Measurements from ENCODE around the gene UBE3A.
"Not testable (repeated sequence)": the region's sequence is repeated elsewhere in the genome, so short reads cannot be mapped to it uniquely, and the experiment has no call there.

UBE3A gene

DNA sequence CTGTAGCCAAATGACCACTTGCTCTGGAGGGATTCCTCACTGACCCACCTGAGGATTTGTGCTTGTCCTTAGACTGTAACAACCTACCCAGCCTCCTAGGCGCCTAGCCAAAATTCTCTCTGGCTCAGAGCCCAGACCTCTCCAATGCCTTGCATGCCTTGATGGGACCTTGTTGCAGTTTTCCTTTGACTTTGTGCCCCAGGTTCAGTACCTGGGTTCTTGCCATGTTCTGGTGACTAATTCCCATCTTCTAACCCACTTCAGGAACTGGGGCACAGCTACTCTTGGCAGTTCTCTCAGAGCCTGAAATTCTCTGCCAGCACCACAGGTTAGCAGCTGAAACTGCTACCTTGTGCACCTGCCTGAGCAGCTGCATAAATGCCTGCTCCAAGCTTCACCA is 27.0 kb upstream of the UBE3A start:
- Histone ChIP-seq H3K27ac (ENCODE audit: insufficient read depth, low read depth, low read length, poor library complexity, severe bottlenecking) (no peak overlapping the region), H3K27me3 (ENCODE audit: control insufficient read depth, insufficient read depth, low read length, poor library complexity, severe bottlenecking) (no peaks in the 10 kb centered on the region), H3K9me3 (ENCODE audit: control insufficient read depth, low read length) (no peaks in the 10 kb centered on the region), H3K36me3 (ENCODE audit: control insufficient read depth, insufficient read depth, low read length) (no peaks in the 10 kb centered on the region), H3K4me1 (ENCODE audit: control insufficient read depth, insufficient read depth, low read length) (no peaks in the 10 kb centered on the region), H3K4me3 (ENCODE audit: insufficient read depth, low read depth, low read length) (no peak overlapping the region)
- WGBS, 2 experiments, result 84 to 99% methylated on average over 1 of the region's 1 CpG

DNA sequence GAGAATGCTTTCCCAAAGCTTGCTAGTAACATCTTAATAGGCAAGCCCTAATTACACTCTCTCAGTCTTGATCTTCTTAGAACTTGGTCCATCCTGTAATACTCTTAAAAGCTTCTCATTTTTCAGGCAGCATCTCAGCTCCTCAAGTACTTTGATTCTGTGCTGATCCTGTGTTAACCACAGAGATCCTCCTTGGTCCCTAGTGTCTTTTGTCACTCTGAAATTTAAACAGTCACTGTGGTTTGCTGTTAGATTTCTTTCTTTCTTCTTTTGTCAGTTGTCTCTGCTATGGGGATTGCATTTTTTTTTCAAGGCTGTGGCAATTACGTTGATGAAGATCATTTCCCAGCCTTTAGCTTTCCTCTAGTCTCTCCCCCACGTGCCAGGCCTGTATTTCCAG is 26.0 kb upstream of the UBE3A start:
- H3K4me1 ChIP-seq (ENCODE audit: control insufficient read depth, insufficient read depth, low read length), result no peaks in the 10 kb centered on the region
- no peak overlapping the region for H3K4me3 ChIP-seq (ENCODE audit: insufficient read depth, low read depth, low read length)
- no peaks in the 10 kb centered on the region for H3K36me3 ChIP-seq (ENCODE audit: control insufficient read depth, insufficient read depth, low read length)
- WGBS, 2 experiments, result 90% methylated on average over 2 of the region's 2 CpGs
- no peaks in the 10 kb centered on the region for H3K9me3 ChIP-seq (ENCODE audit: control insufficient read depth, low read length)
- H3K27ac ChIP-seq (ENCODE audit: insufficient read depth, low read depth, low read length, poor library complexity, severe bottlenecking), result no peak overlapping the region
- no peaks in the 10 kb centered on the region for H3K27me3 ChIP-seq (ENCODE audit: control insufficient read depth, insufficient read depth, low read length, poor library complexity, severe bottlenecking)

DNA sequence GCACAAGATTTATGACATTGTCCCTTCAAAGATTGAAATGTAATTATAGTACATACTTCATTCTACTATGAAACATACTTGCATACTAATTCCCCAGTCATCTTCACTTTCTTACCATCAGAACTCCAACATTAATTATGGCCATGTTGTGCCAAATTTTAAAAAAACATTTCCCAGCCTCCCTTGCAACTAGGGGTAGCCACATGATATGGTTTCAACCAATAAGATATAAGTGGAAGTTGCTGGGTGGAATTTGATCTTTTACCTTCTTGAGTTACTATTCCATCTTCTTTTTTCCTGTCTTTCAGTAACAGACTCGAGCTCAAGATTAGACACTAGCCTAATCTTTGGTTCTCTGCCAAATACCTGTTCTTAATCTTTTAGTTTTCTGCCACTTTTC is 25.6 kb upstream of the UBE3A start:
- no peaks in the 10 kb centered on the region for H3K9me3 ChIP-seq (ENCODE audit: control insufficient read depth, low read length)
- no peak overlapping the region for H3K4me3 ChIP-seq (ENCODE audit: insufficient read depth, low read depth, low read length)
- no CpG with 5 or more reads among the region's 1 CpG for WGBS, 2 experiments
- no peaks in the 10 kb centered on the region for H3K36me3 ChIP-seq (ENCODE audit: control insufficient read depth, insufficient read depth, low read length)
- H3K27me3 ChIP-seq (ENCODE audit: control insufficient read depth, insufficient read depth, low read length, poor library complexity, severe bottlenecking), result no peaks in the 10 kb centered on the region
- no peak overlapping the region for H3K27ac ChIP-seq (ENCODE audit: insufficient read depth, low read depth, low read length, poor library complexity, severe bottlenecking)
- no peaks in the 10 kb centered on the region for H3K4me1 ChIP-seq (ENCODE audit: control insufficient read depth, insufficient read depth, low read length)

- Histone ChIP-seq H3K27ac (ENCODE audit: insufficient read depth, low read depth, low read length, poor library complexity, severe bottlenecking) (no peak overlapping the region), H3K4me1 (ENCODE audit: control insufficient read depth, insufficient read depth, low read length) (no peaks in the 10 kb centered on the region), H3K27me3 (ENCODE audit: control insufficient read depth, insufficient read depth, low read length, poor library complexity, severe bottlenecking) (peaks cover 19% of the 10 kb centered on the region), H3K4me3 (ENCODE audit: insufficient read depth, low read depth, low read length) (no peak overlapping the region), H3K9me3 (ENCODE audit: control insufficient read depth, low read length) (no peaks in the 10 kb centered on the region), H3K36me3 (ENCODE audit: control insufficient read depth, insufficient read depth, low read length) (no peaks in the 10 kb centered on the region)
- WGBS, 2 experiments, result 86 to 94% methylated on average over 2 to 3 of the region's 3 CpGs
These were observed 17.4 kb upstream of the UBE3A start for GRCh38 chr15:25456196-25456595.

- H3K27me3 ChIP-seq (ENCODE audit: control insufficient read depth, insufficient read depth, low read length, poor library complexity, severe bottlenecking), result peaks cover 19% of the 10 kb centered on the region
- H3K4me3 ChIP-seq (ENCODE audit: insufficient read depth, low read depth, low read length), result no peak overlapping the region
- no peaks in the 10 kb centered on the region for H3K36me3 ChIP-seq (ENCODE audit: control insufficient read depth, insufficient read depth, low read length)
- H3K27ac ChIP-seq (ENCODE audit: insufficient read depth, low read depth, low read length, poor library complexity, severe bottlenecking), result no peak overlapping the region
- no peaks in the 10 kb centered on the region for H3K4me1 ChIP-seq (ENCODE audit: control insufficient read depth, insufficient read depth, low read length)
- 89 to 100% methylated on average over 2 of the region's 3 CpGs for WGBS, 2 experiments
- no peaks in the 10 kb centered on the region for H3K9me3 ChIP-seq (ENCODE audit: control insufficient read depth, low read length)
These were observed 16.4 kb upstream of the UBE3A start for GRCh38 chr15:25455226-25455625.

- Histone ChIP-seq H3K36me3 (ENCODE audit: control insufficient read depth, insufficient read depth, low read length) (no peaks in the 10 kb centered on the region), H3K27ac (ENCODE audit: insufficient read depth, low read depth, low read length, poor library complexity, severe bottlenecking) (no peak overlapping the region), H3K4me1 (ENCODE audit: control insufficient read depth, insufficient read depth, low read length) (no peaks in the 10 kb centered on the region), H3K27me3 (ENCODE audit: control insufficient read depth, insufficient read depth, low read length, poor library complexity, severe bottlenecking) (peaks cover 19% of the 10 kb centered on the region), H3K9me3 (ENCODE audit: control insufficient read depth, low read length) (no peaks in the 10 kb centered on the region), H3K4me3 (ENCODE audit: insufficient read depth, low read depth, low read length) (no peak overlapping the region)
- 100% methylated on average over 1 to 2 of the region's 2 CpGs for WGBS, 2 experiments
These were observed 15.9 kb upstream of the UBE3A start for GRCh38 chr15:25454771-25455170.

DNA sequence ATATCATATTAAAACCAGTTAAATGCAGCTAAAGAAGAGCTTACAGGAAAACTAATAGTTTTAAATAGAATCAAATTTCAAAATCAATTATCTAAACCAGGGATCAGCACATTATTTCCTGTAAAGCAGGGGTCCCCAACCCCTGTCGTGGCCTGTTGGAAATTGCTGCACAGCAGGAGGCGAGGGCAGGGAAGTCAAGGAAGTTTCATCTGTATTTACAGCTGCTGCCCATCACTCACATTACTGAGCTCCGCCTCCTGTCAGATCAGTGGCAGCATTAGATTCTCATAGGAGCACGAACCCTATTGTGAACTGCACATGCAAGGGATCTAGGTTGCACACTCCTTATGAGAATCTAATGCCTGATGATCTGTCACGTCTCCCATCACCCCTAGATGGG is 14.4 kb upstream of the UBE3A start:
- not testable (repeated sequence) for H3K9me3 ChIP-seq (ENCODE audit: control insufficient read depth, low read length); H3K27ac ChIP-seq (ENCODE audit: insufficient read depth, low read depth, low read length, poor library complexity, severe bottlenecking); H3K4me3 ChIP-seq (ENCODE audit: insufficient read depth, low read depth, low read length); H3K4me1 ChIP-seq (ENCODE audit: control insufficient read depth, insufficient read depth, low read length); H3K36me3 ChIP-seq (ENCODE audit: control insufficient read depth, insufficient read depth, low read length)
- WGBS, 2 experiments, result 80 to 89% methylated on average over 5 of the region's 5 CpGs
- H3K27me3 ChIP-seq (ENCODE audit: control insufficient read depth, insufficient read depth, low read length, poor library complexity, severe bottlenecking), result peaks cover 19% of the 10 kb centered on the region

- Histone ChIP-seq H3K36me3 (ENCODE audit: control insufficient read depth, insufficient read depth, low read length) (no peaks in the 10 kb centered on the region), H3K27ac (ENCODE audit: insufficient read depth, low read depth, low read length, poor library complexity, severe bottlenecking) (no peak overlapping the region), H3K27me3 (ENCODE audit: control insufficient read depth, insufficient read depth, low read length, poor library complexity, severe bottlenecking) (peaks cover 10% of the 10 kb centered on the region), H3K4me3 (ENCODE audit: insufficient read depth, low read depth, low read length) (no peak overlapping the region), H3K9me3 (ENCODE audit: control insufficient read depth, low read length) (no peaks in the 10 kb centered on the region), H3K4me1 (ENCODE audit: control insufficient read depth, insufficient read depth, low read length) (no peaks in the 10 kb centered on the region)
- WGBS, 2 experiments, result 88 to 95% methylated on average over 1 of the region's 1 CpG
These were observed 12.7 kb upstream of the UBE3A start for GRCh38 chr15:25451501-25451900.

DNA sequence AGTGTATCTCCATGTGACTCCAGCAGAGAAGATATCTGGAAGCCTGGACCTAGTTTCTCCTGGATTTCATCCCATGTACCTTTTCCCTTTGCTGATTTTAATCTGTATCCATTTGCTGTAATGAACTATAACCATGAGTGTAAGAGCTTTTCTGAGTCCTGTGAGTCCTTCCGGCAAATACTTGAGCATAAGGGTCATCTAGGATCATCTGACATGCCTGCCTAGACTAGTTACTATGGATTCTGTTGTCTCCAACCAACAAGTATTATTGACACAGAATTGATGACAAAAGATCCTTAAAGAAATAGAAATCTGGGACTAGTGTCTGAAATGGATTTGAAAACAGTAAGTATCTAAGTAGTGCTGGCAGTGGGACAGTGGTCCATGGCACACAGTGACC is 11.3 kb upstream of the UBE3A start:
- Histone ChIP-seq H3K36me3 (ENCODE audit: control insufficient read depth, insufficient read depth, low read length) (no peaks in the 10 kb centered on the region), H3K27me3 (ENCODE audit: control insufficient read depth, insufficient read depth, low read length, poor library complexity, severe bottlenecking) (peaks cover 5% of the 10 kb centered on the region), H3K9me3 (ENCODE audit: control insufficient read depth, low read length) (no peaks in the 10 kb centered on the region), H3K4me3 (ENCODE audit: insufficient read depth, low read depth, low read length) (no peak overlapping the region), H3K27ac (ENCODE audit: insufficient read depth, low read depth, low read length, poor library complexity, severe bottlenecking) (no peak overlapping the region), H3K4me1 (ENCODE audit: control insufficient read depth, insufficient read depth, low read length) (no peaks in the 10 kb centered on the region)
- 100% methylated on average over 1 of the region's 1 CpG for WGBS, 2 experiments

DNA sequence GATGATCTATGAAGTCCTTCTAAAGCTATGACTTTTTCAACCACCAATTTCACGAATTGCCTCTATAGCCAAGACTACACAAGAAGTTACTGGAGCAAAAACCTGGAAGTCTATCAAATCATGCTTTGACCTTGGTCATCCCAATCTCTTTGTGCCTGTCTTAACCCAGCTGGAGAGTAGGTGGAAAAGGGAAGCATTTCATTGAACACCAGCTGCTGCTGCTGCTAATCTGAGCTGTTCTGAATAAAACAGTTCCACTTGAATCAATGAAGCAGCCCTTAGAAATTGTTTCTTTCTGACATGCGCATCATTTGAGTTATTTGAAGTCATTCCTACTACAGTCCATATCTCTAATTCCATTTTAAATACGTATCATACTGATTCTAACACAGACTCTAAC is 7.3 kb upstream of the UBE3A start:
- Histone ChIP-seq H3K36me3 (ENCODE audit: control insufficient read depth, insufficient read depth, low read length) (no peaks in the 10 kb centered on the region), H3K9me3 (ENCODE audit: control insufficient read depth, low read length) (no peaks in the 10 kb centered on the region), H3K4me3 (ENCODE audit: insufficient read depth, low read depth, low read length) (no peak overlapping the region), H3K27ac (ENCODE audit: insufficient read depth, low read depth, low read length, poor library complexity, severe bottlenecking) (no peak overlapping the region), H3K4me1 (ENCODE audit: control insufficient read depth, insufficient read depth, low read length) (no peaks in the 10 kb centered on the region), H3K27me3 (ENCODE audit: control insufficient read depth, insufficient read depth, low read length, poor library complexity, severe bottlenecking) (no peaks in the 10 kb centered on the region)
- 85 to 95% methylated on average over 2 to 3 of the region's 3 CpGs for WGBS, 2 experiments

- 89 to 96% methylated on average over 4 of the region's 4 CpGs for WGBS, 2 experiments
- Histone ChIP-seq H3K36me3 (ENCODE audit: control insufficient read depth, insufficient read depth, low read length) (no peaks in the 10 kb centered on the region), H3K27me3 (ENCODE audit: control insufficient read depth, insufficient read depth, low read length, poor library complexity, severe bottlenecking) (no peaks in the 10 kb centered on the region), H3K27ac (ENCODE audit: insufficient read depth, low read depth, low read length, poor library complexity, severe bottlenecking) (no peak overlapping the region), H3K4me3 (ENCODE audit: insufficient read depth, low read depth, low read length) (no peak overlapping the region), H3K9me3 (ENCODE audit: control insufficient read depth, low read length) (no peaks in the 10 kb centered on the region), H3K4me1 (ENCODE audit: control insufficient read depth, insufficient read depth, low read length) (no peaks in the 10 kb centered on the region)
These were observed 6.6 kb upstream of the UBE3A start for GRCh38 chr15:25445412-25445811.
